ENCODE data around the gene ROBO1. TPM values are rescaled to one million over a fixed set of nuclear protein-coding genes. Genes with fewer than 3 reads are reported as not detected.
"Not testable (repeated sequence)": the region's sequence is repeated elsewhere in the genome, so short reads cannot be mapped to it uniquely, and the experiment has no call there.

ROBO1 gene
- total RNA-seq, 2 donors from 2014 or later, result not detected

GRCh38 chr3:79178471-79179180 lies 589.2 kb downstream of the ROBO1 start:
- H3K27ac Mint-ChIP-seq, result no peak overlapping the region
- no peaks in the 10 kb centered on the region for H3K4me1 Mint-ChIP-seq
- H3K36me3 Mint-ChIP-seq (ENCODE audit: low read depth), result no peaks in the 10 kb centered on the region
- ATAC-seq (no peak), DNase-seq (no peak)
- H3K9me3 ChIP-seq (ENCODE audit: control insufficient read depth, low read length, poor library complexity, severe bottlenecking), result no peaks in the 10 kb centered on the region
- no peak overlapping the region for H3K4me3 Mint-ChIP-seq
- H3K27me3 Mint-ChIP-seq, result no peaks in the 10 kb centered on the region

GRCh38 chr3:79175870-79176269 lies 591.9 kb downstream of the ROBO1 start:
- ATAC-seq, result no peak

GRCh38 chr3:79173259-79173658 lies 594.5 kb downstream of the ROBO1 start:
- not testable (repeated sequence) for H3K9me3 ChIP-seq (ENCODE audit: control insufficient read depth, low read length, poor library complexity, severe bottlenecking); H3K27me3 Mint-ChIP-seq; H3K4me1 Mint-ChIP-seq; H3K27ac Mint-ChIP-seq; DNase-seq; H3K4me3 Mint-ChIP-seq; ATAC-seq; H3K36me3 Mint-ChIP-seq (ENCODE audit: low read depth)

More at GRCh38 chr3:79175870-79176269, 591.9 kb downstream of the ROBO1 start:
- H3K9me3 ChIP-seq (ENCODE audit: control insufficient read depth, low read length, poor library complexity, severe bottlenecking), result no peaks in the 10 kb centered on the region
- H3K36me3 Mint-ChIP-seq (ENCODE audit: low read depth), result no peaks in the 10 kb centered on the region
- H3K4me3 Mint-ChIP-seq, result no peak overlapping the region
- no peak for DNase-seq
- H3K4me1 Mint-ChIP-seq, result no peaks in the 10 kb centered on the region
- H3K27ac Mint-ChIP-seq, result no peak overlapping the region
- H3K27me3 Mint-ChIP-seq, result no peaks in the 10 kb centered on the region

- no peaks in the 10 kb centered on the region for H3K9me3 ChIP-seq (ENCODE audit: control insufficient read depth, low read length, poor library complexity, severe bottlenecking)
- no peaks in the 10 kb centered on the region for H3K27me3 Mint-ChIP-seq
- ATAC-seq (no peak), DNase-seq (no peak)
- H3K36me3 Mint-ChIP-seq (ENCODE audit: low read depth), result no peaks in the 10 kb centered on the region
- no peak overlapping the region for H3K4me3 Mint-ChIP-seq
- H3K27ac Mint-ChIP-seq, result no peak overlapping the region
- H3K4me1 Mint-ChIP-seq, result no peaks in the 10 kb centered on the region
Observed at GRCh38 chr3:79172241-79172640, 595.6 kb downstream of the ROBO1 start.

GRCh38 chr3:79170021-79170420 lies 597.8 kb downstream of the ROBO1 start:
- H3K27me3 Mint-ChIP-seq, result no peaks in the 10 kb centered on the region
- no peak for DNase-seq
- H3K9me3 ChIP-seq (ENCODE audit: control insufficient read depth, low read length, poor library complexity, severe bottlenecking), result no peaks in the 10 kb centered on the region
- no peaks in the 10 kb centered on the region for H3K36me3 Mint-ChIP-seq (ENCODE audit: low read depth)
- no peak for ATAC-seq
- no peak overlapping the region for H3K4me3 Mint-ChIP-seq
- no peaks in the 10 kb centered on the region for H3K4me1 Mint-ChIP-seq
- no peak overlapping the region for H3K27ac Mint-ChIP-seq

- no peak overlapping the region for H3K4me3 Mint-ChIP-seq
- no peaks in the 10 kb centered on the region for H3K9me3 ChIP-seq (ENCODE audit: control insufficient read depth, low read length, poor library complexity, severe bottlenecking)
- DNase-seq, result no peak
- no peaks in the 10 kb centered on the region for H3K4me1 Mint-ChIP-seq
- H3K27me3 Mint-ChIP-seq, result no peaks in the 10 kb centered on the region
- H3K27ac Mint-ChIP-seq, result no peak overlapping the region
- no peak for ATAC-seq
- H3K36me3 Mint-ChIP-seq (ENCODE audit: low read depth), result no peaks in the 10 kb centered on the region
Observed at GRCh38 chr3:79167651-79168416, 600.0 kb downstream of the ROBO1 start.

GRCh38 chr3:79162653-79163052 lies 605.1 kb downstream of the ROBO1 start:
- Mint-ChIP-seq H3K27ac (no peak overlapping the region), H3K27me3 (no peaks in the 10 kb centered on the region), H3K36me3 (ENCODE audit: low read depth) (no peaks in the 10 kb centered on the region), H3K4me1 (no peaks in the 10 kb centered on the region), H3K4me3 (no peak overlapping the region)
- H3K9me3 ChIP-seq (ENCODE audit: control insufficient read depth, low read length, poor library complexity, severe bottlenecking), result no peaks in the 10 kb centered on the region
- DNase-seq (no peak), ATAC-seq (no peak)

- Mint-ChIP-seq H3K4me3 (no peak overlapping the region), H3K27ac (no peak overlapping the region), H3K36me3 (ENCODE audit: low read depth) (no peaks in the 10 kb centered on the region), H3K27me3 (no peaks in the 10 kb centered on the region), H3K4me1 (no peaks in the 10 kb centered on the region)
- H3K9me3 ChIP-seq (ENCODE audit: control insufficient read depth, low read length, poor library complexity, severe bottlenecking), result no peaks in the 10 kb centered on the region
- ATAC-seq (no peak), DNase-seq (no peak)
Observed at GRCh38 chr3:79161941-79162340, 605.9 kb downstream of the ROBO1 start.

GRCh38 chr3:79160421-79160820 lies 607.4 kb downstream of the ROBO1 start:
- H3K4me3 Mint-ChIP-seq, result no peak overlapping the region
- H3K27ac Mint-ChIP-seq, result no peak overlapping the region
- H3K9me3 ChIP-seq (ENCODE audit: control insufficient read depth, low read length, poor library complexity, severe bottlenecking), result no peaks in the 10 kb centered on the region
- H3K36me3 Mint-ChIP-seq (ENCODE audit: low read depth), result no peaks in the 10 kb centered on the region
- H3K4me1 Mint-ChIP-seq, result no peaks in the 10 kb centered on the region
- H3K27me3 Mint-ChIP-seq, result no peaks in the 10 kb centered on the region
- ATAC-seq (no peak), DNase-seq (no peak)

- no peaks in the 10 kb centered on the region for H3K4me1 Mint-ChIP-seq
- H3K9me3 ChIP-seq (ENCODE audit: control insufficient read depth, low read length, poor library complexity, severe bottlenecking), result no peaks in the 10 kb centered on the region
- no peaks in the 10 kb centered on the region for H3K36me3 Mint-ChIP-seq (ENCODE audit: low read depth)
- DNase-seq, result no peak
- no peaks in the 10 kb centered on the region for H3K27me3 Mint-ChIP-seq
- ATAC-seq, result no peak
- H3K27ac Mint-ChIP-seq, result no peak overlapping the region
- no peak overlapping the region for H3K4me3 Mint-ChIP-seq
Observed at GRCh38 chr3:79159736-79160135, 608.1 kb downstream of the ROBO1 start.

- no peaks in the 10 kb centered on the region for H3K9me3 ChIP-seq (ENCODE audit: control insufficient read depth, low read length, poor library complexity, severe bottlenecking)
- no peak overlapping the region for H3K27ac Mint-ChIP-seq
Observed at GRCh38 chr3:79157191-79157590, 610.6 kb downstream of the ROBO1 start.

GRCh38 chr3:79154865-79155264 lies 612.9 kb downstream of the ROBO1 start:
- no peak for DNase-seq
- ATAC-seq, result no peak
- no peaks in the 10 kb centered on the region for H3K9me3 ChIP-seq (ENCODE audit: control insufficient read depth, low read length, poor library complexity, severe bottlenecking)
- H3K27me3 Mint-ChIP-seq, result no peaks in the 10 kb centered on the region
- no peaks in the 10 kb centered on the region for H3K36me3 Mint-ChIP-seq (ENCODE audit: low read depth)
- no peak overlapping the region for H3K27ac Mint-ChIP-seq
- H3K4me3 Mint-ChIP-seq, result no peak overlapping the region
- no peaks in the 10 kb centered on the region for H3K4me1 Mint-ChIP-seq

More at GRCh38 chr3:79157191-79157590, 610.6 kb downstream of the ROBO1 start:
- no peaks in the 10 kb centered on the region for H3K36me3 Mint-ChIP-seq (ENCODE audit: low read depth)
- DNase-seq (no peak), ATAC-seq (no peak)
- H3K4me1 Mint-ChIP-seq, result no peaks in the 10 kb centered on the region
- H3K27me3 Mint-ChIP-seq, result no peaks in the 10 kb centered on the region
- H3K4me3 Mint-ChIP-seq, result no peak overlapping the region

- no peaks in the 10 kb centered on the region for H3K36me3 Mint-ChIP-seq (ENCODE audit: low read depth)
- H3K4me3 Mint-ChIP-seq, result no peak overlapping the region
- ATAC-seq (no peak), DNase-seq (no peak)
- no peaks in the 10 kb centered on the region for H3K4me1 Mint-ChIP-seq
- no peak overlapping the region for H3K27ac Mint-ChIP-seq
- H3K27me3 Mint-ChIP-seq, result no peaks in the 10 kb centered on the region
- no peaks in the 10 kb centered on the region for H3K9me3 ChIP-seq (ENCODE audit: control insufficient read depth, low read length, poor library complexity, severe bottlenecking)
Observed at GRCh38 chr3:79148786-79149185, 619.0 kb downstream of the ROBO1 start.

- ATAC-seq (no peak), DNase-seq (no peak)
- no peak overlapping the region for H3K27ac Mint-ChIP-seq
- no peaks in the 10 kb centered on the region for H3K27me3 Mint-ChIP-seq
- no peak overlapping the region for H3K4me3 Mint-ChIP-seq
- H3K9me3 ChIP-seq (ENCODE audit: control insufficient read depth, low read length, poor library complexity, severe bottlenecking), result no peaks in the 10 kb centered on the region
- H3K4me1 Mint-ChIP-seq, result no peaks in the 10 kb centered on the region
- H3K36me3 Mint-ChIP-seq (ENCODE audit: low read depth), result no peaks in the 10 kb centered on the region
Observed at GRCh38 chr3:79146024-79146423, 621.8 kb downstream of the ROBO1 start.
